ENCODE measurements around the gene NCKAP5L. TPM values are rescaled to one million over a fixed set of nuclear protein-coding genes. Genes with fewer than 3 reads are reported as not detected.

Gene NCKAP5L
- total RNA-seq, 6 donors from 2014 or later, result 21.1 to 58.9 (median 30.8) TPM

- Histone ChIP-seq H3K4me3 (no peak overlapping the region), H3K9me3 (no peaks in the 10 kb centered on the region), H3K27ac (peak overlapping the region in 1 of 4 donors; percentile 13), H3K4me1 (peaks cover 4 to 11% (median 8%) of the 10 kb centered on the region in 4 donors), H3K36me3 (peaks cover 52 to 93% (median 76%) of the 10 kb centered on the region in 4 donors), H3K27me3 (no peaks in the 10 kb centered on the region)
- TF ChIP-seq CTCF (IDR thresholded peaks at IDR 0.05) (no peak), POLR2AphosphoS5 (IDR thresholded peaks at IDR 0.05) (no peak), EP300 (IDR thresholded peaks at IDR 0.05) (no peak), POLR2A (IDR thresholded peaks at IDR 0.05) (no peak)
- WGBS, 2 donors, result 85 to 94% methylated on average over 4 of the region's 4 CpGs
- no peak for DNase-seq
- no peak for ATAC-seq (ENCODE audit: low FRiP score in 2 of 2)
These were observed 66.3 kb downstream of the NCKAP5L start for GRCh38 chr12:49761677-49762467.

GRCh38 chr12:49750996-49751393, 77.2 kb downstream of the NCKAP5L start:
- TF ChIP-seq EP300 (IDR thresholded peaks at IDR 0.05) (no peak), POLR2AphosphoS5 (IDR thresholded peaks at IDR 0.05) (no peak), POLR2A (IDR thresholded peaks at IDR 0.05) (no peak), CTCF (IDR thresholded peaks at IDR 0.05) (no peak)
- Histone ChIP-seq H3K27ac (peak overlapping the region in 2 of 4 donors; percentile 22 to 46), H3K27me3 (no peaks in the 10 kb centered on the region), H3K36me3 (peaks cover 16 to 51% (median 28%) of the 10 kb centered on the region in 4 donors), H3K9me3 (no peaks in the 10 kb centered on the region), H3K4me1 (peaks cover 61 to 75% (median 74%) of the 10 kb centered on the region in 4 donors), H3K4me3 (no peak overlapping the region)
- WGBS, 2 donors, result 23 to 36% methylated on average over 1 of the region's 1 CpG
- DNase-seq (no peak), ATAC-seq (ENCODE audit: low FRiP score in 2 of 2) (no peak)

GRCh38 chr12:49750027-49750995, 77.9 kb downstream of the NCKAP5L start:
- Histone ChIP-seq H3K9me3 (no peaks in the 10 kb centered on the region), H3K27ac (peak overlapping the region in 2 of 4 donors; percentile 22 to 46), H3K36me3 (peaks cover 10 to 44% (median 21%) of the 10 kb centered on the region in 4 donors), H3K4me3 (no peak overlapping the region), H3K4me1 (peaks cover 66 to 81% (median 79%) of the 10 kb centered on the region in 4 donors), H3K27me3 (no peaks in the 10 kb centered on the region)
- ATAC-seq (ENCODE audit: low FRiP score in 2 of 2) (peak; percentile 47 to 57), DNase-seq (peak in 1 of 2 donors; percentile 62)
- 60 to 66% methylated on average over 8 of the region's 8 CpGs for WGBS, 2 donors
- TF ChIP-seq POLR2AphosphoS5 (IDR thresholded peaks at IDR 0.05) (no peak), CTCF (IDR thresholded peaks at IDR 0.05) (no peak), POLR2A (IDR thresholded peaks at IDR 0.05) (no peak), EP300 (IDR thresholded peaks at IDR 0.05) (no peak)

- Histone ChIP-seq H3K36me3 (peaks cover 3 to 34% (median 10%) of the 10 kb centered on the region in 4 donors), H3K27ac (peak overlapping the region in 2 of 4 donors; percentile 14 to 32), H3K9me3 (no peaks in the 10 kb centered on the region), H3K4me3 (peak overlapping the region in 1 of 4 donors; percentile 3), H3K4me1 (peaks cover 78 to 91% (median 89%) of the 10 kb centered on the region in 4 donors), H3K27me3 (no peaks in the 10 kb centered on the region)
- no peak for TF ChIP-seq POLR2A (IDR thresholded peaks at IDR 0.05)
- TF ChIP-seq EP300 (IDR thresholded peaks at IDR 0.05), result no peak
- no peak for TF ChIP-seq POLR2AphosphoS5 (IDR thresholded peaks at IDR 0.05)
- no peak for TF ChIP-seq CTCF (IDR thresholded peaks at IDR 0.05)
- ATAC-seq (ENCODE audit: low FRiP score in 2 of 2) (no peak), DNase-seq (no peak)
- WGBS, 2 donors, result 56 to 71% methylated on average over 3 of the region's 3 CpGs
These were observed 79.4 kb downstream of the NCKAP5L start for GRCh38 chr12:49748800-49749199.
